HG03064 (cell line): ENCODE results near the gene LCN1.
"Not testable (repeated sequence)": the region's sequence is repeated elsewhere in the genome, so short reads cannot be mapped to it uniquely, and the experiment has no call there.

Experiments used
- ATAC-seq: cut with Tn5 transposase; IDR thresholded peaks from one replicate; pipeline ENCODE4 v1.9.1; 2021; ENCODE audit warnings: low read depth; ENCODE audit not compliant: unreplicated experiment

Gene LCN1

DNA sequence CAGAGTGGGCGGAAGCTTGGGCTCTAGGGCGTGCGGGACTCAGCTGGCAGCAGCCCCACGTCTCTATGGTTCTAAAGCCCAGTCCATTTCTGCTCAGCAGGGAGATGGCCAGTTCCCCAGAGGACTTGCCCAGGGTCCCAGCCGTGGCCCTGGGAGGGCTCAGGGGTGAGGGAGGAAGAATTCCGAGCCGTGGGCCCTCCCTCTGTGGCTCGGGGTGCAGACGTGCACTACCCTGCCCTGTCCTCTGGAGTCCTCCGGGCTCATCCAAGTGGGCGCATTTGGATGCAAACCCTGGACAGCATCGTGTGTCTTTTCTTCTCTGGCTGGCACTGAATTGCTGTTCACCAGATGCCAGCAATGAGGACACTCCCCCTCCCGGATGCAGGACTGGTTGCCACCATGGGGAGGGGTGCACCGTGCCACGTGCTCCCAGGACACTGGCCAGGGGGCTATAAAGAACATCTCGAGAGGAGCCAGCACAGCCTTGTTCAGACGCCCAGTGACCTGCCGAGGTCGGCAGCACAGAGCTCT lies 24.5 kb downstream of the LCN1 start, which contains the start of gene OBP2A:
TSS of gene OBP2A (plus strand) at position 481 of the 531 bp plus-strand sequence. CDS start 55 bp downstream, outside the sequence.
- not testable (repeated sequence) for ATAC-seq

- ATAC-seq, result not testable (repeated sequence)
These were observed 25.8 kb downstream of the LCN1 start for GRCh38 chr9:135546792-135547617.

- no peak for ATAC-seq
These were observed 26.8 kb downstream of the LCN1 start for GRCh38 chr9:135547756-135548736.

GRCh38 chr9:135549478-135550343 lies 28.5 kb downstream of the LCN1 start:
- not testable (repeated sequence) for ATAC-seq

- ATAC-seq, result no peak
These were observed 29.2 kb downstream of the LCN1 start for GRCh38 chr9:135550344-135550918.

DNA sequence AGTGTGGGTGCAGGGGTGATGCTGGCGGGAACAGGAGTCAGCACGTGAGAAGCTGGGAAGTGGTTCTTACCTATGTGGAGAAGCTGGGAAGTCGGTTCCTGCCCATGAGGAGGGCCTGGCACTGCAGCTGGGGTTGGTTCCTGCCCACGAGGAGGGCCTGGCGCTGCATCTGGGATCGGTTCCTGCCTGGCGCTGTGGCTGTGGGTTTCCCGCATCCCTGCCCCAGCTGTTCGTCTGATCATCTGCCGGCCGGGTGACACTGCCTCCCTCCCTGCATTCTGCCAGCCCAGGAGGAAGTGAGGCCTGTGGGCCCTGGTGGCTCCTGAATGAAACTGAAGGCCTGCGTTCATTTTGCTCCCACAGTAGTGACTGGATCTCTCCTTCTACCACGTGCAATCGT lies 29.8 kb downstream of the LCN1 start:
- no peak for ATAC-seq

- no peak for ATAC-seq
These were observed 30.2 kb downstream of the LCN1 start for GRCh38 chr9:135551456-135551855.

DNA sequence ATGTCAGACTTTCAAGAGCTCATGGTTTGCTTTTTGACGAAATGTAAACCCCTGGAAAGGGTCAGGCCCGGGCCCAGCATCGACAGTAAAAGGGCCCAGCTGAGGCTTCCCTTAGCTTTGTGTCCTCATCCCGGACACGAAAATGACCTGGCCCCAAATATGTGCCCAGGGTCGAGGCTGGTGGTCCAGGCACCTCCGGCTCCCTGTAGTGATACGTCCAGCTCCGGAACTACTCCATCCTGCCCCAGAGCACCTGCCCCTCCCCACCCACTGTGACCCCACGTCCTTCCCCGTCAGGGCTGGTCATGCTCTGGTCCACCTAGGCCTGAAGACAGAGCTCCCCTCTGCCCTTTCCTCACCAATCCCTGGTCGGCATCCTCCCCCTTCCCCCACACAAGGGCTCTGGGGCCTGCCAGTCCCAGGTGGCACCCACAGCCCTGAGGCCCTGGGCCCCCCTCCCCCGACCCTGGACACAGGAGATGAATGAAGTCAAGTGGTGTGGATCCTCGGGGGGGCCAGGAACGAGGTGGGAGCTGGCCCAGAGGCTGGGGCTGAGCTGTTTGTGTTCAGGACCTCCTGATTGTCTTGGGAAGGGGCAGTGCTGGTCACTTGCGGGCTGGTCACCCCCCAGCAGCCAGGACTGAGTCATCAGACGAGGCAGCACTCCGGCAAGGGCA lies 30.9 kb downstream of the LCN1 start:
- ATAC-seq, result no peak

- ATAC-seq, result no peak
These were observed 31.5 kb downstream of the LCN1 start for GRCh38 chr9:135552698-135553171.

DNA sequence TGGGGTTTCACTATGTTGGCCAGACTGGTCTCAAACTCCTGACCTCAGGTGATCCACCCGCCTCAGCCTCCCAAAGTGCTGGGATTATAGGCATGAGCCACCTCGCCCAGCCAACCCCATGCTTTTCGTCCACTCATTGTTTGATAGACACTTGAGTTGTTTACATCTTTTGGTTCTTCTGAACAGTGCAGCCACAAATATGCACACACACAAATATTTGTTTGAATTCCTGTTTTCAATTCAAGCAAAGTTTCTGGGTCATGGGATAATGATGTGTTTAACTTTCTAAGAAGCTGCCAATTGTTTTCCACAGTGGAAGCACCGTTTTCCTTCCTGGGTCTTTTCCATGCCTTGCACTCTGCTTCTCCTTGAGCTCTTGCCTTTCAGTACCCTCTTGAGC lies 33.5 kb downstream of the LCN1 start:
- ATAC-seq, result no peak

GRCh38 chr9:135555203-135555602 lies 34.0 kb downstream of the LCN1 start:
- ATAC-seq, result no peak

GRCh38 chr9:135555910-135556309 lies 34.7 kb downstream of the LCN1 start:
- ATAC-seq, result no peak

GRCh38 chr9:135559606-135560005 lies 38.4 kb downstream of the LCN1 start:
- ATAC-seq, result no peak

DNA sequence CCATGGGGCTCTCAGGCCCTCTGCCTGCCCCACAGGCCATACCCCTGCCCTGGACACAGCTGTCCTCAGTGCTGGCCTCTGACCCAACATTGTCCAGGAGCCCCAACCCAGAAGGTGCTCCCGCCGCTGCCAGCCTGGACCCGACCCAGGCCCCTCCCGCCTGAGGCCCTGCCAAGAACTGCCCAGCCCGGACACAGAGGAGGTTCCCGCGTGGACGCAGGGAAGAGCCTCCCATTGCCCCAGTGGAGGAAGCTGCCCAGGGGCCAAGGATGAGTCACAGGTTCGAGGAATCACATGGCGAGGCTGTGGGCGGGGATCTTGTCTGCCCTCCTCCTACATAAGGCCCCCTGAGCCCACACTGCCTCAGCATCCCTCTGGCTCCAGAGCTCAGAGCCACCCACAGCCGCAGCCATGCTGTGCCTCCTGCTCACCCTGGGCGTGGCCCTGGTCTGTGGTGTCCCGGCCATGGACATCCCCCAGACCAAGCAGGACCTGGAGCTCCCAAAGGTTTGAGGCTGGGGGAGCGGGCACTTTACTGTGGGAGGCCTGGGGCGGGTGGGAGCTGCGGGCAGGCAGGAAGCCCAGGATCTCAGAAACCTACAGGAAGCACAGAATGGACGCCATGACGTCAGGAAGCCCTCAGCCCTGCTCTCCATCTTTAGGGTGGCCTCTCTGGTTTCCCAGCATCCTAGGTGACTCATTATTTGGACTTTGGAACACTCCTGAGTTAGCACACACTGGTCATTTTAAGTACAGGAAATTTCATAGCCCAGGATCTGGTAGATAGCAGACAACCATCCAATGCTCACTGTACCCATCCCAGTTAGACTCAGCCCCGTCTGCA lies 40.4 kb downstream of the LCN1 start, which contains the start of gene PAEP:
TSS of gene PAEP (plus strand) at position 366 of the 844 bp plus-strand sequence.
- no peak for ATAC-seq

DNA sequence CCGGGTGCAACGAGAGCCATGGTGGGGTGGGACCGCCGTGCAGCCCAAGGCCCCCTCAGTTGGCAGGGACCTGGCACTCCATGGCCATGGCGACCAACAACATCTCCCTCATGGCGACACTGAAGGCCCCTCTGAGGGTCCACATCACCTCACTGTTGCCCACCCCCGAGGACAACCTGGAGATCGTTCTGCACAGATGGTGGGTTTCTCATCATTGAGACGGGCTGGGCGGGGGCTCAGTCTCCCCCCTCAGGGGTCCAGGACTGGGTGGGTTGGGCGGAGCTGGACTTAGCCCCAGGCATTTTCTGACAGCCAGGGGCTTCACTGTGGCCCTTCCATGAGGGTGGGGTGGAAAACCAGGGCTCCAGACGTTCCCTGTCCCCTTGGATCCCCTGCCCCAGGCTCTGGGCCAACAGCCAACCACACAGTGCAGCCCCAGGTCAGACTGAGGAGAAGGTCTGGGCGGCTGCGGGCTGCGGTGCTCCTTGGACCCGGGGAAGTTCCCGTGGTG lies 41.0 kb downstream of the LCN1 start:
- no peak for ATAC-seq

GRCh38 chr9:135563039-135563476 lies 41.8 kb downstream of the LCN1 start:
- no peak for ATAC-seq

DNA sequence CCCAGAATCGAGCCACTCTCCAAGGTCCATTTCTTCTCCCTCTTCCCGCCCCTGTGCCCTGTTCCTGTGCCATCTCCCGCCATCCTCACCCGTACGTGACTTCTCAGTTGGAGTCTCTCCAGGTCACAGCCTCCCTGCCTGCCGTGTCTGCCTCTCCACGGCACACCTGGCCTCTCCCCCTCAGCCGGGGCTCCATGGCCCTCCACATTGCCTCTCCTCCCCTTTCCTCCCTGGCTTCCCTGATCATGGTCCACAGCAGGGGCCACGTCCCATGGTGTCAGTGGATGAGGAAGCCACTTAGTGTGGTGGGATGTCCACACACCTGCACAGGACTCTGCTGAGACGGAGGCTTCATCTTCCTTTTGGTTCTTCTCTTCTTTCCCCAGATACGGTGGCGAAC lies 42.6 kb downstream of the LCN1 start:
- ATAC-seq, result no peak

GRCh38 chr9:135565141-135565628 lies 43.9 kb downstream of the LCN1 start:
- ATAC-seq, result no peak
